ENCODE results near the gene FXYD6.

Gene FXYD6

GRCh38 chr11:117913736-117914397 lies 37.4 kb upstream of the FXYD6 start:
- no peaks in the 10 kb centered on the region for H3K36me3 ChIP-seq (ENCODE audit: insufficient read depth, low read length)
- TF ChIP-seq EZH2 (IDR thresholded peaks at IDR 0.05) (no peak), POLR2AphosphoS5 (IDR thresholded peaks at IDR 0.05; ENCODE audit: borderline replicate concordance, low read depth, low read length) (no peak)
- no peaks in the 10 kb centered on the region for H3K9me3 ChIP-seq (ENCODE audit: low read depth, low read length)
- H3K9ac ChIP-seq (ENCODE audit: insufficient read length), result no peak overlapping the region
- no peak overlapping the region for H3K4me3 ChIP-seq
- no peak overlapping the region for H3K27ac ChIP-seq
- DNase-seq (ENCODE audit: low read depth, low spot score), result no peak

- Histone ChIP-seq H3K9ac (ENCODE audit: insufficient read length) (no peak overlapping the region), H3K9me3 (ENCODE audit: low read depth, low read length) (no peaks in the 10 kb centered on the region), H3K4me3 (no peak overlapping the region), H3K27ac (no peak overlapping the region), H3K36me3 (ENCODE audit: insufficient read depth, low read length) (no peaks in the 10 kb centered on the region)
- no peak for TF ChIP-seq EZH2 (IDR thresholded peaks at IDR 0.05)
- no peak for TF ChIP-seq FOXP2 (optimal IDR thresholded peaks at IDR 0.05; ENCODE audit: control extremely low read depth, extremely low read length, insufficient read depth)
- no peak for TF ChIP-seq POLR2AphosphoS5 (IDR thresholded peaks at IDR 0.05; ENCODE audit: borderline replicate concordance, low read depth, low read length)
- DNase-seq (ENCODE audit: low read depth, low spot score), result no peak
These were observed 36.0 kb upstream of the FXYD6 start for GRCh38 chr11:117912497-117912896.

GRCh38 chr11:117911694-117912093 lies 35.2 kb upstream of the FXYD6 start:
- Histone ChIP-seq H3K9me3 (ENCODE audit: low read depth, low read length) (no peaks in the 10 kb centered on the region), H3K36me3 (ENCODE audit: insufficient read depth, low read length) (no peaks in the 10 kb centered on the region), H3K4me3 (no peak overlapping the region), H3K27ac (no peak overlapping the region), H3K9ac (ENCODE audit: insufficient read length) (no peak overlapping the region)
- no peak for TF ChIP-seq POLR2AphosphoS5 (IDR thresholded peaks at IDR 0.05; ENCODE audit: borderline replicate concordance, low read depth, low read length)
- no peak for TF ChIP-seq EZH2 (IDR thresholded peaks at IDR 0.05)
- no peak for TF ChIP-seq FOXP2 (optimal IDR thresholded peaks at IDR 0.05; ENCODE audit: control extremely low read depth, extremely low read length, insufficient read depth)
- DNase-seq (ENCODE audit: low read depth, low spot score), result no peak

GRCh38 chr11:117910941-117911655 lies 34.6 kb upstream of the FXYD6 start:
- Histone ChIP-seq H3K9me3 (ENCODE audit: low read depth, low read length) (no peaks in the 10 kb centered on the region), H3K36me3 (ENCODE audit: insufficient read depth, low read length) (no peaks in the 10 kb centered on the region), H3K27ac (no peak overlapping the region), H3K4me3 (no peak overlapping the region), H3K9ac (ENCODE audit: insufficient read length) (no peak overlapping the region)
- no peak for TF ChIP-seq POLR2AphosphoS5 (IDR thresholded peaks at IDR 0.05; ENCODE audit: borderline replicate concordance, low read depth, low read length)
- no peak for DNase-seq (ENCODE audit: low read depth, low spot score)

DNA sequence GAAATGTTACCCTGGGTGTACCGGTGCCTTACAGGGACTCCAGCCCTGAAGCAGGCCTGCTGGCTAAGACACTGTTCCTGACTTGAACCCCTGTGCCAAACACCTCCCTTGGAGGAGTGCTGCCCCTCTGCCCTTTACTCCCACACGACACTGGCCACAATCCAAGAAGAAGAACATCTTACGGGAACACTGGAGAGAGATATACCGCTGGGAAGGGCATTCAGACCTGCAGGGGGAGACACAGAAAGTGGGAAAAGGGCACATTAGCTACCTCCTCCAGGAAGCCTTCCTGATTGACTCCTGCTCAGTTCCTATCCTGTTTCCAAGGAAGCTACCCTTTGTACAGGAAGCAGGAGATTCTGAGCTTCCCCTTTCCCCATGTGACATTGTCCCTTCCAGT lies 34.1 kb upstream of the FXYD6 start:
- H3K9me3 ChIP-seq (ENCODE audit: low read depth, low read length), result no peaks in the 10 kb centered on the region
- no peak overlapping the region for H3K9ac ChIP-seq (ENCODE audit: insufficient read length)
- no peak overlapping the region for H3K4me3 ChIP-seq
- DNase-seq (ENCODE audit: low read depth, low spot score), result no peak
- H3K27ac ChIP-seq, result no peak overlapping the region
- TF ChIP-seq POLR2AphosphoS5 (IDR thresholded peaks at IDR 0.05; ENCODE audit: borderline replicate concordance, low read depth, low read length) (no peak), FOXP2 (optimal IDR thresholded peaks at IDR 0.05; ENCODE audit: control extremely low read depth, extremely low read length, insufficient read depth) (no peak), EZH2 (IDR thresholded peaks at IDR 0.05) (no peak)
- no peaks in the 10 kb centered on the region for H3K36me3 ChIP-seq (ENCODE audit: insufficient read depth, low read length)

DNA sequence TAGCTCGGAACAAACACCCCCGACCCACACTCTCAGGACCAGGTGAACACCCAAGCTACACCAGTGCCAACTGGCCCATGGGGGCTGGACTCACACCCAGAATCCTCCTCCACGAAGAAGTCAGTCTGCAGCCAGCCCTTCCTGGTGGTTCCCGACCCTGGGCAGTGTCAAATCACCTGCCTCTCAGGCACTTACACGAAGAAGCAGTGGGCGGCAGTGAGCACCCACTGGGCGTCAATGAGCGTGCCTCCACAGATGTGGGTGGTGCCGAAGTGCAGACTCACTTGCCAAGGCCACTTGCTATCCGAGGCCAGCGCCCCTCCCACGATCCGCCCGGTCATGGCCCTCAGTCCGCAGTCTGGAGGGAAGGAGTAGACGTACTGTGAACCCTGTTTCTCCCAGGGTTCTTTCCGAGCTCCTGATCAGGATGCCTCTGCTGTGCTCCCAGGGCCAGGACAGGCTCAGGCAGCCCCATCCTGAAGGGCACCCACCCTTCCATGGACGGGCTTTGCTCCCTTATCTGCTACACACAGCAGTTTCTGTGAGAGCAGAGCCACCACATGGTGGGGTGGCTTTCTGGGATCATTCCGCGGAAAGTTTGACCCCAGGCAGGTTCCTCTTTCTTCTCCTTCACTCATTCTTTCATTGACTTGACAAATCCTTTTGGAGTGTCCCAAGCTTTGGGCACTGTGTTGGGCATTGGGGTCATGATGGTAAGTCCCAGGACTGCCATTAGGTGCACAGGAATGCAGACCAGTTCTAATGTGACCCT lies 33.3 kb upstream of the FXYD6 start:
- TF ChIP-seq EZH2 (IDR thresholded peaks at IDR 0.05) (no peak), FOXP2 (optimal IDR thresholded peaks at IDR 0.05; ENCODE audit: control extremely low read depth, extremely low read length, insufficient read depth) (no peak), POLR2AphosphoS5 (IDR thresholded peaks at IDR 0.05; ENCODE audit: borderline replicate concordance, low read depth, low read length) (no peak)
- Histone ChIP-seq H3K36me3 (ENCODE audit: insufficient read depth, low read length) (no peaks in the 10 kb centered on the region), H3K9me3 (ENCODE audit: low read depth, low read length) (no peaks in the 10 kb centered on the region), H3K9ac (ENCODE audit: insufficient read length) (no peak overlapping the region), H3K27ac (no peak overlapping the region), H3K4me3 (no peak overlapping the region)
- DNase-seq (ENCODE audit: low read depth, low spot score), result no peak

- Histone ChIP-seq H3K27ac (no peak overlapping the region), H3K4me3 (no peak overlapping the region), H3K36me3 (ENCODE audit: insufficient read depth, low read length) (no peaks in the 10 kb centered on the region), H3K9ac (ENCODE audit: insufficient read length) (no peak overlapping the region), H3K9me3 (ENCODE audit: low read depth, low read length) (no peaks in the 10 kb centered on the region)
- no peak for DNase-seq (ENCODE audit: low read depth, low spot score)
- no peak for TF ChIP-seq POLR2AphosphoS5 (IDR thresholded peaks at IDR 0.05; ENCODE audit: borderline replicate concordance, low read depth, low read length)
- no peak for TF ChIP-seq FOXP2 (optimal IDR thresholded peaks at IDR 0.05; ENCODE audit: control extremely low read depth, extremely low read length, insufficient read depth)
- TF ChIP-seq EZH2 (IDR thresholded peaks at IDR 0.05), result no peak
These were observed 32.6 kb upstream of the FXYD6 start for GRCh38 chr11:117908959-117909610.
